ENCODE results near the gene BANF1.
A peak's percentile ranks its signal among the peaks of the same experiment; 100 is the strongest.

BANF1 gene, protein sequence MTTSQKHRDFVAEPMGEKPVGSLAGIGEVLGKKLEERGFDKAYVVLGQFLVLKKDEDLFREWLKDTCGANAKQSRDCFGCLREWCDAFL

DNA sequence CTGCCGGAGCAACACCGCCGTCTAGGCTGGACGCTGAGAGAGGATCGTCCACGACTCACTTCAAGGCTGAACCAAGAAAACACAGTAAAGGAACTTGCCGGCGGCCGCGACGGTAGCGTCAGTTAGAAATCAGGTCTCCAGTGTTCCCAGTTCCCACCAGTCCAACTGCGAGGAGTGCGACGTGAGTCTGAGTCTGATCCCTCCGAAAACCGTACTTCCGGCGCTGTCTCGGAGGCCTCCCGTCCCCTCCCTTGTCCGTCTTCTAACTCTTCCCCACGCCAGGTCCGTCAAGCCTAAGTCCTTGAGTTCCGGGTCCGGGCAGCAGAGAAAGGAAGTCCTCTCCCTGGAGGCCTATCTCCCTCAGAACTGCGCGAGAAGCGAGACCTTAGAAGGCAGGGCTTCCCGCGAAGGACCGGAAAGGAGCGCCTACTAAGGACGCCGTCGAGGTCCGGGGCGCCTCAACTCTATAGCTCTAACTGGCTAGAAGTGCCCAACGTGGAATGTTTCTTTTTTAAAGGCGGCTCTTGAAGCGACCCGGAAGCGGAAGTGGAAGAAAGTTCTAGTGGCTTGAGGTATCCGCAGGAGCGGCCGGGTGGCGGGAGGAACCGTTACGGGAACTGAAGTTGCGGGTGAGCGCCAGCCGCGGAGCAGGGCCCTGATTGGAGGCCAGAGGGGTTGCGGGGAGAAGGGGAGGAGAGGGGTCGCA lies at the start of gene BANF1, which contains the start of gene EIF1AD:
Gene BANF1 (plus strand): TSS at position 562 of the 706 bp plus-strand sequence. CDS start 748 bp downstream, outside the sequence.
Gene EIF1AD (minus strand): TSS at position 216 of the 706 bp plus-strand sequence. CDS start 1,768 bp downstream, outside the sequence.
- H3K27ac ChIP-seq = peak within 1 kb of the TSS; percentile 43 to 98 (median 92)
- peak within 1 kb of the TSS; percentile 54 to 96 (median 92) for H3K4me3 ChIP-seq

DNA sequence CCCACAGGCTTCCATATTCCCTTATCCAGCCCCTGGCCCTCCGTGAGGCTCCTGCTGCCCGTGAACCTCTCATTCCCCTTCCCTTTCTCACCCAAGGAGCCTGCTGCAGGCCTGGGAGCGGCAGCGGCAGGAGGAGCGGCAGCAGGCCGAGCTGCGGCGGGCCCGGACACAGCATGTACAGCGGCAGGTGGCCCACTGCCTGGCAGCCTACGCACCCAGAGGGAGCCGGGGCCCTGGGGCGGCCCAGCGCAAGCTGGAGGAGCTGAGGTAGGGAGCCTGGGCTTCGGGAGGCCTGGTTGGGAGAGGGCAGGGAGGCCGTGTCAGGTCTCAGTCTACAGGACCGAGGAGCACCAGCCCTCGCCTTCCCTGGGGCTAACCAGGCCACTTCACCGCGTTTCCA lies 48.8 kb upstream of the BANF1 start:
- Histone ChIP-seq H3K27ac (peak overlapping the region in 1 of 21 experiments; percentile 24), H3K4me3 (no peak overlapping the region)

DNA sequence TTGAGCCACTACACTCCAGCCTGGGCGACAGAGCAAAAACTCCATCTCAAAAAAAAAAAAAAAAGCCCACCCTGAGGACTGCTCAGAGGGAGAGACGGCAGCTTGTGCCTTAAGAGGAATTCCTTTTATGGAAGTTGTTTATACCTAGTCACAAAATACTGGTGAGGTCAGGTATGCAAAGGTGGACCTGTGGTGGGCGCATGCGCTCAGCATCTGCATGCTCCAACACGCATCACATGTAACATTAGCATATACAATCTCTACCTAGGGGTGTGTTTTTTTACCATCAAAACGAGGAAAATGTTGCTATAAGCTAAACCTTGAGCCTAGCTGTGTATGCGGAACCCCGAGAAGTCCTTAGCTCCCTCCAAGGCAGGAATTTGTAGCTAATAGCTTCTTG lies 47.5 kb upstream of the BANF1 start:
- no peak overlapping the region for H3K4me3 ChIP-seq
- H3K27ac ChIP-seq = no peak overlapping the region

DNA sequence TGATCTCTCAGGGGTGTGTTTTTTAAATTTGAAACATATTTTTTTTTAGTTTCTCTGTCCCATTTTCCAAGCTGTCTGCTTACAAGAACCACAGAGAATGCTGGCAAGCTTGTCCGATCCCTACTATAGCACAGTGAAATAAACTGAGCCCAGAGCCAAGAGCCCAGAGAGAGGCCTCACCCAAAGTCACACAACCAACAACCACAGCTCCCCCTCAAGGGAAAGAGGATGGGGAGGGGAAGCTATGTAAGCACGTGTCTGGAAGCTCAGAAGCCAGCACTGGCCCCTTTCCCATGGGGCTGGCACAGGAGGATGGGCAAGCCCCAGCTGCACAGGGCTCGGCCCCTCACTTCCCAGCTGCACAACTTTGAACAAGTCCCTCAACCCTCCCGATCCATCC lies 44.0 kb upstream of the BANF1 start:
- no peak overlapping the region for H3K27ac ChIP-seq

DNA sequence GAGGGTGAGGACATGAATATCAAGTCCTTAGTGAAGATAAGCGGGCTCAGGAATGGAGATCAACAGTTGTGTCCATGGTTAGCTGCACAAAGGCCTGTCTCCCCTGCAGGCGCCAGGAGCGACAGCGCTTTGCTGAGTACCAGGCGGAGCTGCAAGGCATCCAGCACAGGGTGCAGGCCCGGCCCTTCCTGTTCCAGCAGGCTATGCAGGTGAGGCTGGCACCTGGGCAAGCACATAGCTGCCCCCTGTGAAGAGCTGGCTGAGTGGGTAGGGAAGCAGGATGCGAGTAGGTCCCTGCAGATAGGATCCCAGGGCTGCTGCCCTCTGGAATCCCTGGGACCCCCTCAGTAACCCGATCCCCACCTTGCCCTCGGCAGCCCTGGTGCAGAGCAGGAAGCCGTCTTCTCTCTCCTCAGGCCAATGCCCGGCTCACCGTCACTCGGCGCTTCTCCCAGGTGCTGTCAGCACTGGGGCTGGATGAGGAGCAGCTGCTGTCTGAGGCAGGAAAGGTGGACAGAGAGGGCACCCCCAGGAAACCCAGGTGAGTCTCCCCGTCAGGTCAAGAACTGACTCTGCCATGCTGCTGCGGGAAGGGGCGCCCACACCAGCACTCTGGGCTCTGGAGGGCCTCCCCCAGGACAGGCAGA lies 43.4 kb upstream of the BANF1 start:
- H3K27ac ChIP-seq = no peak overlapping the region
- no peak overlapping the region for H3K4me3 ChIP-seq

More for the DNA sequence above, 44.0 kb upstream of the BANF1 start:
- no peak overlapping the region for H3K4me3 ChIP-seq

DNA sequence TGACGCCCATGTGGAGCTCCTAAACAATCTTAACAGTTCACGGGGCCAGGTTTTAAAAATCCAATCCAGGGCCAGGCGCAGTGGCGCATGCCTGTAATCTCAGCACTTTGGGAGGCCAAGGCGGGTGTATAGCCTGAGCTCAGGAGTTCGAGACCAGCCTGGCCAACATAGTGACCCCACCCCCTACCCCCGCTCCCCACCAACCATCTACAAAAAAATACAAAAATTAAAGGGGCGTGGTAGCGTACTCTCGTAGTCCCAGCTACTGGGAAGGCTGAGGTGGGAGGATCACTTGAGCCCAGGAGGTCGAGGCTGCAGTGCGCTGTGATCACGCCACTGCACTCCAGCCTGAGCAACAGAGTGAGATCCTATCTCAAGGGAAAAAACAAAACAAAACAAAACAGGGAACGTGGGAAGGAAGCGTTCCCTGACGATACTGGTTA lies 41.5 kb upstream of the BANF1 start:
- Histone ChIP-seq H3K27ac (peak overlapping the region in 20 of 21 experiments; percentile 85 to 99 (median 95)), H3K4me3 (peak overlapping the region; percentile 69 to 100 (median 96))

DNA sequence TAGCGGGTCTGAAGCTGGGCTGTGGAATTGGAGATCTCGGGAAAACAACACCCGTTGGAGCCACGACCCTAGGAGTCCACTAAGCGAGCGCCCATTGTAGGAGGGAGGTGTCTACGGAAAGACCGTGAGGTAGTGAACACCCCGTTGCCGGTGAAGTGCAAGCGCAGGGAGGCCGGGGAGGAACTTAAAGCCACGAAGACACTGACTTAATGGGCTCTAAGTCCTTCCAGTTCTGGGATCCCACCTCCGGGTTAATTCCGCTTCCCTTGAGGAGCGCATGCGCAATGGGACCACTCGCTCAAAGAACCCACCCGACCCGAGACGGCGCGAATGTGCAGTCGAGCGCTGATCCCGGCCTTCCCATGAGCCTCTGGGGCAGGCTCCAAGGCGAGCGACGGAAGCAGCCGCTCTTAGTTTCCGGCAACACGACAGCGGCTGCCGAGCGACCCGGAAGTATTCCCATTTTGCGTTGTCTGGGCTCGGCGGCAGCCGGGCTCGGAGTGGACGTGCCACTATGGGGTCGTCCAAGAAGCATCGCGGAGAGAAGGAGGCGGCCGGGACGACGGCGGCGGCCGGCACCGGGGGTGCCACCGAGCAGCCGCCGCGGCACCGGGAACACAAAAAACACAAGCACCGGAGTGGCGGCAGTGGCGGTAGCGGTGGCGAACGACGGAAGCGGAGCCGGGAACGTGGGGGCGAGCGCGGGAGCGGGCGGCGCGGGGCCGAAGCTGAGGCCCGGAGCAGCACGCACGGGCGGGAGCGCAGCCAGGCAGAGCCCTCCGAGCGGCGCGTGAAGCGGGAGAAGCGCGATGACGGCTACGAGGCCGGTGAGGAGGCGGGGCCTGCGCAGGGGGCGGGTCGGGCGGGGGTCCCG lies 40.8 kb upstream of the BANF1 start, which contains the start of gene SART1:
Gene SART1 (plus strand): TSS at position 468 of the 874 bp plus-strand sequence. CDS start 47 bp downstream, at position 515.
- peak within 1 kb of the TSS; percentile 82 to 99 (median 94) for H3K27ac ChIP-seq
- peak within 1 kb of the TSS; percentile 69 to 100 (median 96) for H3K4me3 ChIP-seq

DNA sequence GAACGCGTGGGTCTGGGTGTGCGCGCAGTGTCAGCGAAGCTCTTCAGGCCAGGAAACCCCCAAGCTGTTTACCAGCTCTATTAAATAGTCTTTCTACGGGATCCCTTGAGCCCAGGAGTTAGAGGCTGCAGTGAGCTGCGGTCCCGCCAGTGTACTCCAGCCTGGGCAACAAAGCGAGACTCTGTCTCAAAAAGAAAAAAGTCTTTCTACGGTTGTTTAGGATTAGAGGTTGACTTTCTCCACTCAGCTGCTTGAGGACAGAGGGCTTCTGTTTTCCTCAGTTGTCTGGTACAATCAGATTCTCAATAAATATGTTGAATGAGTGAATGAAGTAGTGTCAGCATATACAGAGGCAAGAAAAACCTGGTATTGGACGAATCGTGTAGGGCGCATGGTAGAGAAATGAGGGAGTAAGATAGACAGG lies 40.1 kb upstream of the BANF1 start:
- Histone ChIP-seq H3K4me3 (peak overlapping the region; percentile 69 to 100 (median 96)), H3K27ac (peak overlapping the region; percentile 82 to 99 (median 94))

DNA sequence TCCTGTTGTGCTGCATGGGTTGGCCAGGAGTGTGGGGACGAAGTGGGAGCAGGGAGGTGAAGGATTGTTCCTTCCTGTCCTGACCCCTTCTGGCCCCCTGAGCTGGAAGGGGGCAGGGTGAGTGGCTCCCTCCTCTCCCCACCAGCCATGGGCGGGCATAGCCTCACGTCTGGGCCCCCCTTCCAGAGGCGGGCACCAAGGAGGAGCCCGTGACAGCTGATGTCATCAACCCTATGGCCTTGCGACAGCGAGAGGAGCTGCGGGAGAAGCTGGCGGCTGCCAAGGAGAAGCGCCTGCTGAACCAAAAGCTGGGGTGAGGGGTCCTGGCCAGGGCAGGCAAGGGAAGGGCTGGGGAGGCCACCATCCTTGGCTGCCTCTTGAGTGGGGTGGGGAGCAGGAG lies 37.4 kb upstream of the BANF1 start:
- Histone ChIP-seq H3K27ac (no peak overlapping the region), H3K4me3 (no peak overlapping the region)

DNA sequence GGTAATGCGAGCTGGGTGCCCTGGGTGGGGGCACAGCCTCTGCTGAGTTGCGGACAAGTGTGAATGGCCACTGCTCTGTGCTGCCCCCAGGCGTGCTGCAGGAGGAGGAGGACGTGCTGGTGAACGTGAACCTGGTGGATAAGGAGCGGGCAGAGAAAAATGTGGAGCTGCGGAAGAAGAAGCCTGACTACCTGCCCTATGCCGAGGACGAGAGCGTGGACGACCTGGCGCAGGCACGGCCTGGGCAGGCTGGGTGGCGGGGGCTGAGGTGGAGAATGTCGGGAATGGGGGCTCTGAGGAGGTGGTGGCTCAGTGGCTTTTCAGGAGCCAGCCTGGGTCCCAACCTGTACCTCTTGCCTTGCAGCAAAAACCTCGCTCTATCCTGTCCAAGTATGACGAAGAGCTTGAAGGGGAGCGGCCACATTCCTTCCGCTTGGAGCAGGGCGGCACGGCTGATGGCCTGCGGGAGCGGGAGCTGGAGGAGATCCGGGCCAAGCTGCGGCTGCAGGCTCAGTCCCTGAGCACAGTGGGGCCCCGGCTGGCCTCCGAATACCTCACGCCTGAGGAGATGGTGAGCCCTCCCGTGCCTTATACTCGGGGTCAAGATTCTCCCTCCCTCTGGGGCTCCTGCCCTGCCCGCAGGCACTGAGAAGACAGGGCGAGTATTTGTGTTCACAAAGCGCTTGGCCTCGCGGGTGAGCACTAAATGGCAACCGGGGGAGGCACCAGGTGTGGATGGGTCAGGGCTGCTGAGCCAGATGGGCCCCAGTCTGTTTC lies 36.1 kb upstream of the BANF1 start:
- Histone ChIP-seq H3K4me3 (no peak overlapping the region), H3K27ac (no peak overlapping the region)

DNA sequence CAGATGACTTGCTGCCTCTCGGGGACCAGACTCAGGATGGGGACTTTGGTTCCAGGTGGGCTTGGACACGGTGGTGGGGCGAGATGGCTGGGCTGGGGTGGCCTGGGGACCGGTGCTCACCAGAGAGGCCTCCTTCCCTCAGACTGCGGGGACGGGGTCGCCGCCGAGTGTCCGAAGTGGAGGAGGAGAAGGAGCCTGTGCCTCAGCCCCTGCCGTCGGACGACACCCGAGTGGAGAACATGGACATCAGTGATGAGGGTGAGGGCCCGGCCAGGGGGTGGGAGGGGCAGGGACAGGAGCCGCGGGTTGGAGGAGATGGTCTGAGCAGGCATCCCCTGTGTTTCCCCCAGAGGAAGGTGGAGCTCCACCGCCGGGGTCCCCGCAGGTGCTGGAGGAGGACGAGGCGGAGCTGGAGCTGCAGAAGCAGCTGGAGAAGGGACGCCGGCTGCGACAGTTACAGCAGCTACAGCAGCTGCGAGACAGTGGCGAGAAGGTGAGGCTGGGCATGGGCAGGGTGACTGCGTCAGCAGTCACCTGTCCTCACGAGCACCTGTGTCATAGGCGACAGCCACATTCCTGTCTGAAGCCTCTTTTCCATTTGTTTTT lies 34.9 kb upstream of the BANF1 start:
- Histone ChIP-seq H3K27ac (no peak overlapping the region), H3K4me3 (no peak overlapping the region)

DNA sequence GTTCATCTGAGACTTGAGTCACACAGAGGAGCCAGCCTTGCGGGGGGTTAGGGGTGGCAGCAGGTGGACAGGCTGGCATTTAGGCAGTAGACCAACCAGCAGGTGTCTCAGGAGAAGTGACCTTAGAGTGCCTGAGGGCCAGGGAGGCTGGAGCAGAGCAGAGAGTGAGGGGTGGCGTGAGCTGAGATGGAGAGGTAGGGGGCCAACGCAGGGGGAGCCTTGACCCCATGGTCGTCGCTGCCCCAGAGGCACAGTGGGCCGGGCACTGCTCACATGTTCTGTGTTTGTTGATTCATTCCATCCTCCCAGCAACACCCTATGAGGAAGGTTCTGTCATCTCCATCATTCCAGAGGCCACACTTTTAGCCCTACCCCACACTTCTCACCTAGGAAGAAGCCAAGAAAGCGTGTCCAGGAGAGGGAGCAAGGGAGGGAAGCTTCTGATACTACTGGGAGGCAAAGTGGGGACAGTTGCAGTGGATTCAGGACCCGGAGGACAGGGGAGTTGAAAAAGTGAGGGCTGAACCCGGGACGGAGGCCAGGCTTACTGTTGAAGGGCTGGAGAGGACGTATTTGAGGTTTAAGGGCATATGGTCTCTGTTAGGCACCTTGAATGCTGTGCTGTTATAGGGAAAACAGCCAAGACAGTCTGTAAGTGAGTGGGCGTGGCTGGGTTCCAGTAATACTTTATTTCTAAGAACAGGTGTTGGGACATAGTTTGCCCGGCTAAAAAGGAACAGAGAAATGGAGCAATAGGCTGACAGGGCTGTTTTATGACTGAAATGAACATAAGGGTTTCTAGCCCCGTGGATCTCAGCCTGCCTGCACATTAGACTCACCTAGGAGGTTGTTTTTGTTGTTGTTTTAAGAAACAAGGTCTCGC lies 33.5 kb upstream of the BANF1 start:
- H3K27ac ChIP-seq = peak overlapping the region in 1 of 21 experiments; percentile 44

DNA sequence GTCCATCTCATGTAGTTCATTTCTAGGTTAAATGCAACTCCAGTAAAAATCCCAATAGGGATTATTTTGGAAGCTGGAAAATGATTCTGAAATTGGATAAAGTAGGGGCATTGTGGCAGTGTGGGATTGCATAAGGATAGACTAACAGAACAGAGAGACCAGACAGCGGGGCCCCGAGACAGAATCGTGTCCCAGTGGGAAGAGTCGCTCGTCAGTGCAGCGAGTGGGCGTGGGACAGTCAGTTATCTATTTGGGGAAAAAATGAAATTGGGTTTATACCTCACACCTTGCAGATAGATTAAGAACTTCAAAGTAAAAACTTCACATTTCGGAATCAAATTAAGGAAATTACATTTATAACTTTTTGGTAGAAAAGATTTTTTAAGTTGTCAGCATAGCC lies 30.2 kb upstream of the BANF1 start:
- Histone ChIP-seq H3K27ac (no peak overlapping the region), H3K4me3 (no peak overlapping the region)

More for the DNA sequence above, 33.5 kb upstream of the BANF1 start:
- no peak overlapping the region for H3K4me3 ChIP-seq

DNA sequence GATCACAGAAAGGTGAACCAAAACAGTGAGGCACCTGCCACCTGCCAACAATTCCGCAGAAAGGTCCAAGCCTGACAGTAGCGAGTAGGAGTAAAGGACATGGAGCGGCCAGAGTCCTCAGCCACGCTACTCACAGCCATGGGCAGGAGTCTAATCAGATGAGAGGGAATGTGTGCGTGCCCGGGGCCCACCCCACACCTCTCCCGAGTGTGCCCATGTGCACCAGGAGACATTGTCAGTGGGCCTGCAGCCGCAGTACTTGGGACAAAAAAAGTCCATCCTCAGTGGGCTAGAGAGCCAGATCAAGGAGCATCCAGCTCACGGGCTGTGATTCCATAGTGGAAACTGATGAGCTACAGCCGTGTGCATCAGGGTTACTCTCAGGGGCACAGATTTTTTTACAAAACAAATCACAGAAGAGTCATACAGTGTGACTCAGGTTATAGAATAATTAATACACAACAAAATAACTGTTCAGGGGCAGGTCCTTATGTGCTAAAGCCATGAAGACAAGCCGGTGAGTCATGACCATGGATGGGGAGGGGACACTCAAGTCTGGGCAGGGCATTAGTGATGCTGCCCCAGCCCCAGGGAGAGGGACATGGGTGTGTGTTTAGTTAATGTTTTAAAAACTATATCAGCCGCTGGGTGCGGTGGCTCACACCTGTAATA lies 28.7 kb upstream of the BANF1 start:
- no peak overlapping the region for H3K27ac ChIP-seq

DNA sequence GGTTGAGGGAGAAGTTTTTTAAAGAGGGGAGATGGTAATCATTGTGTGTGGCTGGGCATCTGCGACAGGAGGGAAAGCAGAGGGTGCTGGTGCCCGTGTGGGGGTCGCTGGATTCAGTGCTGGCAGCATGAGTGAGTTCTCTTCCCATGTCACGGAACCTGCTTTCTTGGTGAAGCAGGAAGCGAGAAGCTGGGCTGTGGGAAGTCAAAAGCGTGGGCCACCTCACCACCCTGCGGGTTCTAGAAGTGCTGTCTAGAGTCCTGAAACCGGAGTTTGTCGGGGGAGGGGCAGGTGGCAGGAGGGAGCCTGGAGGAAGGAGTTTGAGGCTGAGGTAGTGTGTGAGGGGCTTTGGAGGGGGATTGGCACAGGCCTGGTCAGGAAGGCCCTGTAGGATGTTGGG lies 26.5 kb upstream of the BANF1 start:
- no peak overlapping the region for H3K4me3 ChIP-seq
- H3K27ac ChIP-seq = no peak overlapping the region

More for the DNA sequence above, 28.7 kb upstream of the BANF1 start:
- no peak overlapping the region for H3K4me3 ChIP-seq

DNA sequence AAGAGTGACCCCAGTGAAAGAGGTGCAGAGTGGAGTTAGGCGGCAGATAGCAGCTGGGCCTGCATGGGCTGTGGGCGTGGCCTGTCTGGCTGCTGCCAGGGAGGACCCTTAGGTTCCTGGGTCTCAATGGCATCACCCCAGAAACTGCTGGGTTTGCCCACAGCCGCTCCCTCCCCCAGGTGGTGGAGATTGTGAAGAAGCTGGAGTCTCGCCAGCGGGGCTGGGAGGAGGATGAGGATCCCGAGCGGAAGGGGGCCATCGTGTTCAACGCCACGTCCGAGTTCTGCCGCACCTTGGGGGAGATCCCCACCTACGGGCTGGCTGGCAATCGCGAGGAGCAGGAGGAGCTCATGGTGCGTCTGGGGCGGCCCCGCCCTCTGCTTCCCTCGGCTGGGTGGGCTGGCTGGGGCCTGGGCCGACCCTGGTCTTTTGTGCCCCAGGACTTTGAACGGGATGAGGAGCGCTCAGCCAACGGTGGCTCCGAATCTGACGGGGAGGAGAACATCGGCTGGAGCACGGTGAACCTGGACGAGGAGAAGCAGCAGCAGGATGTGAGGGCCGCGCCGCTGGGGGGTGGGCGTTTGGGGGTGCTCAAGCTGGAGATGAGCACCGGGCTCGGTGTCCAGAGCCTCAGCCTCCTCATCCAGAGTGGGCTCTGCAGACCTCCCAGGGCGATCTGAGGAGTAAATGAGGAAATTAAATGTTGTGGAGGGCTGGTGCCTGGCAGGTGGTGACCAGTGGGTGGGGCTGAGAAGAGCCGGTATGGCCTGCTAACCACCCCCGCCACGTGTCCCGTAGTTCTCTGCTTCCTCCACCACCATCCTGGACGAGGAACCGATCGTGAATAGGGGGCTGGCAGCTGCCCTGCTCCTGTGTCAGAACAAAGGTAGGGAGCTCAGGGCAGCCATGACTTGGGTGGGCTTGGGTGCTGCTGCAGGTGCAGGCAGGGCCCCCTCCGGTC lies 25.8 kb upstream of the BANF1 start:
- no peak overlapping the region for H3K4me3 ChIP-seq
- no peak overlapping the region for H3K27ac ChIP-seq
